MCF 10A (cell line): ENCODE results near the gene CX3CL1. TPM values are rescaled to one million over a fixed set of nuclear protein-coding genes. Genes with fewer than 3 reads are reported as not detected.
"Not testable (repeated sequence)": the region's sequence is repeated elsewhere in the genome, so short reads cannot be mapped to it uniquely, and the experiment has no call there.

Experiments
- BruUV-seq: library from RNA; stranded (reverse); fragments of 400-500 nt; replicated peaks from 2 replicates; lab custom pipeline; 2021; lab: Mats Ljungman, UMichigan
- CTCF ChIA-PET: fragments of 300-600 bp; sonication (Branson Sonifier 250); formaldehyde crosslinking; extraction: SDS; loops from one replicate; lab custom pipeline; 2021; ENCODE audit warnings: antibody characterized with exemption, inconsistent platforms; lab: Yijun Ruan, JAX
- POLR2A ChIA-PET: fragments of 300-600, 350-650 bp; sonication (Branson Sonifier 250); formaldehyde crosslinking; extraction: SDS; loops from one replicate; lab custom pipeline; 2020; ENCODE audit warnings: antibody characterized with exemption, inconsistent platforms; lab: Yijun Ruan, JAX
- DNase-seq: peaks from one replicate; pipeline ENCODE4 v3.0.0-alpha.2; 2018; ENCODE audit not compliant: unreplicated experiment
- H3K27ac Mint-ChIP-seq: one replicate; pipeline ENCODE4 v1.8.0; 2022; ENCODE audit warnings: mild to moderate bottlenecking, low read depth, mixed read lengths; ENCODE audit not compliant: unreplicated experiment
- H3K27me3 Mint-ChIP-seq: one replicate; pipeline ENCODE4 v1.8.0; 2022; ENCODE audit warnings: mixed read lengths; ENCODE audit not compliant: insufficient read depth, unreplicated experiment
- H3K36me3 Mint-ChIP-seq: one replicate; pipeline ENCODE4 v1.8.0; 2022; ENCODE audit warnings: mild to moderate bottlenecking, moderate library complexity, mixed read lengths; ENCODE audit not compliant: insufficient read depth, unreplicated experiment
- H3K4me1 Mint-ChIP-seq: one replicate; pipeline ENCODE4 v1.8.0; 2022; ENCODE audit warnings: mixed read lengths; ENCODE audit not compliant: insufficient read depth, unreplicated experiment
- H3K4me3 Mint-ChIP-seq: one replicate; pipeline ENCODE4 v1.8.0; 2022; ENCODE audit warnings: mild to moderate bottlenecking, moderate library complexity, mixed read lengths; ENCODE audit not compliant: unreplicated experiment
- H3K9me3 Mint-ChIP-seq: one replicate; pipeline ENCODE4 v1.8.0; 2022; ENCODE audit warnings: mixed read lengths; ENCODE audit not compliant: unreplicated experiment
- intact Hi-C: fragments of 100-400 bp; cut with micrococcal nuclease; formaldehyde crosslinking; loops from 2 replicates; pipeline ENCODE4 v1.14.1; 2022
- total RNA-seq: library from RNA; stranded (reverse); gene quantifications from 2 replicates; pipeline ENCODE4 v1.2.3, GENCODE V29; 2022
- TF ChIP-seq, protein P1 (sequence below): fragments of 200-600 bp; IDR thresholded peaks from one replicate; pipeline ENCODE4 v1.8.0; 2022; ENCODE audit warnings: antibody characterized with exemption, mild to moderate bottlenecking; ENCODE audit not compliant: unreplicated experiment

The CX3CL1 gene
- total RNA-seq, 1 experiment from 2014 or later = not detected

DNA sequence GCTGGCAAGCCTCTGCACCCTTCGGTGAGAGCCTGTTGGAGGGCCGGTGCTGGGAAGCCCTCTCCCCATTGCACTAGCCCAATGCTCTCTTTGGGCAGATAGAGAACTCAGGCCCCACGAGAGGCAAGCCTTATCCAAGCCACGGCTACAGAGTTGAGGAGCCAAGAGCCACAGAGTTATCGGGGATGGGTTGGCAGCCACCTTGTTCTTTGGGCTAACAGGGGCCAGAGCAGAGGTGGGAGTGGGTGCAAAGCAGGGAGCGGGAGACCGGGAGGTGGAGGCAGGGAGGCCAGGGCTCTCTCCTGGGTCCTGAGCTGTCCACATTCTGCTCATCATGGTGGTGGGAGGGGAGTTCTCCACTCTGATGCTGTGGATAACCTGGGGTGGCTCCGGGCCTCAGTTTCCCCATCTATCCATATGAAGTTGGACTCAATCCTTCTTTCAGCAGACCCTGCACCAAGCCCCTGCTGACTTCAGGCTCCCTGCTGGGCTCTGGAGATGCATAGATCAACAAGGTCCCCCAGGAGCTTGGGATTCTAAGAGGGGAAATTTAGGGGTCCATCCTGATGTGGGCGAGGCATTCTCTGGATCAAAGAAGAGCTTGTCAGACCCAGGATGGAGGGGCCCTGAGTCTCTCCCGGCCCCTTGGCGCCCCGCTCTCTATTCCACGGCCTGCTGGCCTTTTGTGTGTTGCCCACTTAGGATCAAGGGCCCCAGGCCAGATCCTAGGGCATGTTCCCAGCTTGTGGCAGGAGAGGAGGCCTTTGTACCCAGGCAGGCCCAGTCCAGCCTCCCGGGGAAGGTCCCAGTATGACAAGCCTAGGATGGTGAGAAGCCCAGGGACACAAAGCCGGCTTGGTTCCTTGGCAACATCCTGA, 557 bp upstream of the CX3CL1 start:
- intact Hi-C loops = no loop called here
- POLR2A ChIA-PET = no interaction called here

DNA sequence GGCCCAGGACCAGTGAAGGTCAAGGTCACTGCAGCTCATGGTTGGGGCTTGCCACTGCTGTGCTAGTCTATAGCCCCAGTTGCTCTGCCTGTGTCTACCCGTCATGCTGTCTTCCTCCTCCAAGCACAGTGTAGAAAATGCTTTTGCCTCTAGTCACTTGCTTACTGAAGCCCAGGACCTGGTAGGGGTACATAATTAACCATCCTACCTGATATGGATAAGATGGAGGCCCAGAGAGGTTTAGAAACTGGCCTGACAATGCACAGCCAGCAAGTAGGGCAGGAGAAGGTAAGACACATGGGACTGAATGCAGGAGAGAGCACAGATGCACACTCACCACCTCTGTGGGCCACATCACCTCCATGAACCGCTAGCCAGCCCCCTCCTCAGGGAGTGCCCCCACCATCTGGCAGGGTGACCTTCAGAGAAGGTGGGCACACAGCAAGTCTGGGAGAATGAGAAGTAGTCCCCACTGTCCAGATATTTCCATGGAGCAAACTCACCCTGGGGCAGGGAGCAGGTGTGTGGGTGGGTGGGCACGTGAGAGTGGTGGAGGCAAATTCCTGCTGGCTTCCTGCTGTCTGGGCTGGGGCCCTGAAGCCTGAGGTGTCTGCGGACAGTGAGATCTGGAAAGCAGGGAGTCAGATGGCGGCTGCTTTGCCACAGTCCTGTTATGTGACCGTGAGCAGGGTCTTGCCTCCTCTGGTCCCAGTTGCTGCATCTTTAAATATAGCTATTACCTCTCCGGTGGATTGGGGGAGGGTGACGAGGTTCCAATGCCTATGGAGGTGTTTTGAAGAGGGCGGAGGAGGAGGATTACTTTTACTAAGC, 1.0 kb downstream of the CX3CL1 start:
- no peaks in the 10 kb centered on the region for H3K36me3 Mint-ChIP-seq
- intact Hi-C loops = no loop called here
- H3K27me3 Mint-ChIP-seq = peaks cover 12% of the 10 kb centered on the region
- no peak for DNase-seq
- no peaks in the 10 kb centered on the region for H3K9me3 Mint-ChIP-seq
- H3K4me1 Mint-ChIP-seq = peaks cover 6% of the 10 kb centered on the region
- TF ChIP-seq, protein P1, sequence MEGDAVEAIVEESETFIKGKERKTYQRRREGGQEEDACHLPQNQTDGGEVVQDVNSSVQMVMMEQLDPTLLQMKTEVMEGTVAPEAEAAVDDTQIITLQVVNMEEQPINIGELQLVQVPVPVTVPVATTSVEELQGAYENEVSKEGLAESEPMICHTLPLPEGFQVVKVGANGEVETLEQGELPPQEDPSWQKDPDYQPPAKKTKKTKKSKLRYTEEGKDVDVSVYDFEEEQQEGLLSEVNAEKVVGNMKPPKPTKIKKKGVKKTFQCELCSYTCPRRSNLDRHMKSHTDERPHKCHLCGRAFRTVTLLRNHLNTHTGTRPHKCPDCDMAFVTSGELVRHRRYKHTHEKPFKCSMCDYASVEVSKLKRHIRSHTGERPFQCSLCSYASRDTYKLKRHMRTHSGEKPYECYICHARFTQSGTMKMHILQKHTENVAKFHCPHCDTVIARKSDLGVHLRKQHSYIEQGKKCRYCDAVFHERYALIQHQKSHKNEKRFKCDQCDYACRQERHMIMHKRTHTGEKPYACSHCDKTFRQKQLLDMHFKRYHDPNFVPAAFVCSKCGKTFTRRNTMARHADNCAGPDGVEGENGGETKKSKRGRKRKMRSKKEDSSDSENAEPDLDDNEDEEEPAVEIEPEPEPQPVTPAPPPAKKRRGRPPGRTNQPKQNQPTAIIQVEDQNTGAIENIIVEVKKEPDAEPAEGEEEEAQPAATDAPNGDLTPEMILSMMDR = no peak
- POLR2A ChIA-PET = no interaction called here
- no peak overlapping the region for H3K27ac Mint-ChIP-seq
- CTCF ChIA-PET = no interaction called here
- no peak overlapping the region for H3K4me3 Mint-ChIP-seq
- no TSS peak for BruUV-seq

More for the DNA sequence above, 557 bp upstream of the CX3CL1 start:
- no peak overlapping the region for H3K4me3 Mint-ChIP-seq
- TF ChIP-seq, protein P1 = no peak
- no peak for DNase-seq
- no peaks in the 10 kb centered on the region for H3K36me3 Mint-ChIP-seq
- H3K27me3 Mint-ChIP-seq = peaks cover 12% of the 10 kb centered on the region
- peaks cover 5% of the 10 kb centered on the region for H3K4me1 Mint-ChIP-seq
- H3K27ac Mint-ChIP-seq = no peak overlapping the region
- no TSS peak for BruUV-seq
- no peaks in the 10 kb centered on the region for H3K9me3 Mint-ChIP-seq
- CTCF ChIA-PET = no interaction called here

DNA sequence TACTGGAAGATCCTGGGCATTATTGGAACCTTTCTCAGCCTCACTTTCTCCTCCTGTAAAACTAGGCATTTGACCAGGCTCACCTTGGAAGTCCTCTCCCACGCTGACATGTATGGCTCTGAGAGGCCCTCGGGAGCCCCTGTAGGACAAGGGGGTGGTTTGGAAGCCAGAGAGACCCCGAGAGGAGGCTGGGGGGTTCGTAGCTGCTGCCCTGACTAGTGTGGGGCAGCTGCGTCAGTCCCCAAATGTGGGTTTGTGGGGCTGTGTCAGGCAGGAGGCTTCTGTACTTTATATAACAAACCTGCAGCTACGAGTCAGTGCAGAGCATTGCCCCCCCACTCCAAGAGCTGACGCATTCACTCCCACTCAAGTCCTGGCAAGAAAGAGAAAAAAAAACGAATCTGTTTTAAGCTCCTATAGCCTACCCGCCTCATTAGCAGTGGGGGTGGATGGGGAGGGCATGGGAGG, 1.8 kb downstream of the CX3CL1 start:
- POLR2A ChIA-PET = no interaction called here
- intact Hi-C loops = no loop called here

DNA sequence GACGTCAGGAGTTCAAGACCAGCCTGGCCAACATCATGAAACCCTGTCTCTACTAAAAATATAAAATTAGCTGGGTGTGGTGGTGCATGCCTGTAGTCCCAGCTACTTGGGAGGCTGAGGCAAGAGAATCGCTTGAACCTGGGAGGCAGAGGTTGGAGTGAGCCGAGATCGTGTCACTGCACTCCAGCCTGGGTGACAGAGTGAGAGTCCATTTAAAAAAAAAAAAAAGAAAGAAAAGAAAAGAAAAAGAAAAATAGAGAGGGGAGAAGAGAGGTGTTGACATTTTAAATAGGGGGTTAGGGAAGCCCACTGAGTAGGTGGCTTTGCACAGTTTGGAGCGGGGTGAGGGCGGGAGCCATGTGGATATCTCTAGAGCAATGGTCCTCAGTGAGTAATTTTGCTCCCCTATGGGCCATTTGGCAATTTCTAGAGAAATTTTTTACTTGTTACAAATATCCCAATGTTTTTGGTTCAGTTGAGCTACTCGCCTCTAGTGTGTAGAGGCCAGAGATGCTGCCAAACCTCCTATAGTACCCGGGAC, 2.7 kb downstream of the CX3CL1 start:
- DNase-seq, H3K27me3 Mint-ChIP-seq, BruUV-seq, intact Hi-C loops, H3K4me3 Mint-ChIP-seq, H3K9me3 Mint-ChIP-seq, H3K27ac Mint-ChIP-seq, H3K36me3 Mint-ChIP-seq, CTCF ChIA-PET, H3K4me1 Mint-ChIP-seq: not testable (repeated sequence)
- POLR2A ChIA-PET = interaction anchor here (0.7 kb wide), 1 partner anchor 18 kb away, joined by 3 read pairs; no protein-coding TSS in a partner anchor

More for the DNA sequence above, 1.8 kb downstream of the CX3CL1 start:
- no peaks in the 10 kb centered on the region for H3K9me3 Mint-ChIP-seq
- TF ChIP-seq, protein P1 = no peak
- peaks cover 6% of the 10 kb centered on the region for H3K4me1 Mint-ChIP-seq
- no peak for DNase-seq
- H3K27ac Mint-ChIP-seq = no peak overlapping the region
- H3K36me3 Mint-ChIP-seq = no peaks in the 10 kb centered on the region
- BruUV-seq = no TSS peak
- peaks cover 11% of the 10 kb centered on the region for H3K27me3 Mint-ChIP-seq
- CTCF ChIA-PET = interaction anchor here (0.9 kb wide), 1 partner anchor 44 kb away, joined by 4 read pairs; no protein-coding TSS in a partner anchor
- no peak overlapping the region for H3K4me3 Mint-ChIP-seq
